HG03457 (cell line): ENCODE data around the gene HOXD12.

Source experiments
- ATAC-seq: cut with Tn5 transposase; IDR thresholded peaks from one replicate; pipeline ENCODE4 v1.9.1; 2021; ENCODE audit warnings: moderate number of reproducible peaks; ENCODE audit not compliant: unreplicated experiment

HOXD12 gene

DNA sequence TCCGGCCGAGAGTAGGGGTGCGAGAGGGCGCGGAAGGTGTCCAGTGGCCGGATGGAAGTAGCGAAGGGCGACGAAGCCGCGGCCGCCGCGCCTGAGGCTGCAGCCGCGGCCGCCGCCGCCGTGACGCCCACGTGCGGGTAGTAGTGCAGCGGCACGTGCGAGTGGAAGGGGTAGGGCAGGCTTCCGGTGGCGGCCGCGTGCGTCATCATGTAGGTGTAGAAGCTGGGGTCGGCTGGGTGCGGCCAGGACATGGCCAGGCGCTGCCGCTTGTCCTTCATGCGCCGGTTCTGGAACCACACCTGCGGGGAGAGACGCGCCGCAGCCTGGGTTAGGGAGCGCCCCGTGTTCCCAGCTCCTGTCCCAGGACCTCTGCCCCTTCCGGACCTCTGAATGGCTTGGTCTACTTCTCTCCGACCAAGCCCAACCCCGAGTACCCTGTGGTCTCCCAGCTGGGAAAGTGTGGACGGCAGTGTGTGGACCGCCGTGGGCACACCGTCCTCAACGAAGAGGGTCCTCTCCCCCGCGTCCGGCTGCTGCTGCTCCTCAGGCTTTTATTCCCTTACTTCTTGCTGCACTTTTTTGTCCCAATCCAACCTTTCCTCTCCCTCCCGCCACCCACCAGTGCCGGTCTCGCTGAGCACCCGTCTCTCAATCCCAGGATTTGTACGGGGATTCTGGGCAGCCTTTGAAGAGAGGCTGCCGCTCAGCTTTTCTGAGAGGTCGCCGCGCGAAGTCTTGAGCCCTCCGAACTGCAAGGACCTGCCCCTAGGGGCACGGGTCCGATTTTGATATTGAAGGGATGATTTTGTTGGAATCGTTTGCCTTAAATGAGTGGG, 18.8 kb upstream of the HOXD12 start:
- ATAC-seq, result no peak

DNA sequence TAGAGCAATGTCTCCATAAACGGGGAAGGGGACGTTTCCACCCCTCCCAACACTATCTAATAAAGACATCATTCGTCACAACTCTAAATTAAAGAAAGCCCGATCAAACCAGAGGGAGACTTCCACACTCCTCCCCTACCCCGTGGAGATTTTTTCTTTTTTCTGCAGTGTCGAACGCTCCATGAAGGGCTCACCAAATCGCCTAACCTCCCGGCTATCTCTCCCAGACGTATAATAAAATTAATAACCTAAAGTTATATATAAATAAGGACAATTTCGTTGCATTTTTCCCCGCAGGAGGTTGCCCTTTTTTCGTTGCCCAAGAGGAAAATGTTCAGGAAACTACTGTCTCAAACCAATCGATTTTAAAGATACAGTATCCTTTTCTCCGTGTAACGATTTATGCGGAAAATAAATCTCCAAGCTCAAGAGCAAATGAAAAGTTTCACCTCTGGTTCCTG, 18.2 kb upstream of the HOXD12 start:
- ATAC-seq, result no peak

- ATAC-seq, result no peak
Measured at GRCh38 chr2:176081837-176082524, 17.6 kb upstream of the HOXD12 start.

DNA sequence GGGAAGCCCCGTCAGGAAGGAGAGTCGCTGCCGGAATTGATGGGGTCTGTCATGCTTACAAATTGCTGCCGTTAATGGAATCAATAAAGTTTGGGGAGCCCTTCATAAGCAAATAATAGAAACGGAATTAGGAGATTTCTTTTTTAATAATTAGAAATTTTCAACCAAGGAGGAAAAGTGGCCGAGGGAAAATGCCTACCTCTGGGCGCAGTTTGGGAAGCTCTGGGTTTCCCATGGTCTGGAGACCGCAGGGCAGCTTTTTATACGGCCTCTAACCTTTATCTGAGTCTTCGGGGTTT, 17.1 kb upstream of the HOXD12 start:
- ATAC-seq, result no peak

- ATAC-seq, result no peak
Measured at GRCh38 chr2:176082824-176083751, 16.5 kb upstream of the HOXD12 start.

GRCh38 chr2:176083796-176084261, 15.8 kb upstream of the HOXD12 start, which contains the start of gene EVX2:
EVX2 (minus strand) TSS chr2:176083962; CDS start chr2:176083776, 186 bp downstream.
- ATAC-seq, result no peak

GRCh38 chr2:176084611-176085119, 14.9 kb upstream of the HOXD12 start:
- no peak for ATAC-seq

GRCh38 chr2:176085120-176085788, 14.3 kb upstream of the HOXD12 start:
- no peak for ATAC-seq

DNA sequence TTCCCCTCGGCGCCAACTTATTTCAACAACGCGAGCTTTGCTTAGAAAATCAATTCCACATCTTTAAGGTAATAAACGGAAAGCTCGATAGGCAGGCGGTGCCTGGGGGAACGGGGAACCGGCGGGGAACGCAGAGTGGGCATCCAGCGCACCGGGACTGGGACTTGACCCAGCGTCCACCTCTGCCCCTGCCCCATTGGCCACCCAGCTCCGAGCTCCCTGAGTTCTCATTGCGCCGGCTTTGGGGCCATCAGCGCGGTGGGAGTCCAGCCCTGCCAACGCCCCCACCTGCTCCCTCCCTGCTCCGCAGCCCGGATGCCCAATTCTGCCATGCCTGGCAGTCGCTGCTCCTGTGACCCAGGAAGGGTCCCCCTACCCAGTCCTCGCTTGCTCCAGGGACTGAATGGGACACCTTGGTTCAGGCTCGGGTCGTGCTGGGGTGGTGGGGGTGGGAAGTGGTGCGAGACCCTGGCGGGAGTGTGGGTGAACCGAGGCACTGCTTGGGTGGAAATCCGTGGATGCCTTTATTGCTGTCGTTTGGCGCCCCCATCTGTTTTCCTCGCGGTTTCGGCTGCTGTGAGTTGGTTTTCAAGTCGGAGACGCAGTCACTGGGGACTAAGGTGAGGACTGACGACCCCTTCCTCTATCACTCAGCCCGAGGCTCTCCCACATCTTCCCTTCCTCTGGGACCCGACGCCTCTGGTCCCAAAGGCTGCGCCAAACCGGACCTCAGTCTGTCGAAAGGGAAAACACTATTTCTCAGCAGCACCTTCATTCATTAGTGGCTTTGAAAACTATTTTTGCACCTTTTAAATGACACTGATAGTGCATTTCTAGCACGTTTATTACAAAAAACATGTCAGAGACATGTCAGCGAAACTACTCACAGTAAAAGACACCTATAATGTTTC, 13.5 kb upstream of the HOXD12 start:
- ATAC-seq, result no peak

DNA sequence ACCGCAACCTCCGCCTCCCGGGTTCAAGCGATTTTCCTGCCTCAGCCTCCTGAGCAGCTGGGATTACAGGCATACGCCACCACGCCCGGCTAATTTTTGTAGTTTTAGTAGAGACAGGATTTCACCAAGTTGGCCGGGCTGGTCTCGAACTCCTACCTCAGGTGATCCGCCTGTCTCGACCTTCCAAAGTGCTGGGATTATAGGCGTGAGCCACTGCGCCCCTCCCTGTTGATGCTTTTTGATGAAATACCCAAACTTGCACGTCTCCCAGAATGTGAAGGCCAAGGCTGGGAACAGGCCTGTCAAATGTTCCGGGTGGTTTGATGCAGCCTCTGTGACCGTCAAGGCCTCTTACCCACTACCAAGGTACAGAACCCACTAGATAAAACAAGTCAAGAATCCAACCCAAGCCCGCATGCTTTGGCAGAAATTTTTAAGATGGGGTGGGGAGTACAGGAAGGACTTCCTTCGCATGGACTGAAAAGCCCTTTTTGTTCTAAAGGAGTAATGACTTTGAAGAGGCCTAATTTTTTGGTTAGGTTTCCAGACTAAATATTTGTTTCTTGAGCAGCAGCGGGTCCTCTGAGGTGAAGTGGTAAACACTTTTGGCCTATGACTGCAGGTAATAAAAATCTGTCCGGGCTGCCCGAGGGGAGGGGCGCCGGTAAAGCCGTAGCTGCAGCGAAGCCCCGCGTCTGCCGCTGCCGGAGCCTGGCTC, 12.1 kb upstream of the HOXD12 start:
- no peak for ATAC-seq

- ATAC-seq, result no peak
Measured at GRCh38 chr2:176088048-176088936, 11.3 kb upstream of the HOXD12 start.

GRCh38 chr2:176088937-176089842, 10.4 kb upstream of the HOXD12 start:
- ATAC-seq, result no peak

- no peak for ATAC-seq
Measured at GRCh38 chr2:176089843-176090395, 9.7 kb upstream of the HOXD12 start.

GRCh38 chr2:176090862-176091261, 8.7 kb upstream of the HOXD12 start:
- ATAC-seq, result no peak

DNA sequence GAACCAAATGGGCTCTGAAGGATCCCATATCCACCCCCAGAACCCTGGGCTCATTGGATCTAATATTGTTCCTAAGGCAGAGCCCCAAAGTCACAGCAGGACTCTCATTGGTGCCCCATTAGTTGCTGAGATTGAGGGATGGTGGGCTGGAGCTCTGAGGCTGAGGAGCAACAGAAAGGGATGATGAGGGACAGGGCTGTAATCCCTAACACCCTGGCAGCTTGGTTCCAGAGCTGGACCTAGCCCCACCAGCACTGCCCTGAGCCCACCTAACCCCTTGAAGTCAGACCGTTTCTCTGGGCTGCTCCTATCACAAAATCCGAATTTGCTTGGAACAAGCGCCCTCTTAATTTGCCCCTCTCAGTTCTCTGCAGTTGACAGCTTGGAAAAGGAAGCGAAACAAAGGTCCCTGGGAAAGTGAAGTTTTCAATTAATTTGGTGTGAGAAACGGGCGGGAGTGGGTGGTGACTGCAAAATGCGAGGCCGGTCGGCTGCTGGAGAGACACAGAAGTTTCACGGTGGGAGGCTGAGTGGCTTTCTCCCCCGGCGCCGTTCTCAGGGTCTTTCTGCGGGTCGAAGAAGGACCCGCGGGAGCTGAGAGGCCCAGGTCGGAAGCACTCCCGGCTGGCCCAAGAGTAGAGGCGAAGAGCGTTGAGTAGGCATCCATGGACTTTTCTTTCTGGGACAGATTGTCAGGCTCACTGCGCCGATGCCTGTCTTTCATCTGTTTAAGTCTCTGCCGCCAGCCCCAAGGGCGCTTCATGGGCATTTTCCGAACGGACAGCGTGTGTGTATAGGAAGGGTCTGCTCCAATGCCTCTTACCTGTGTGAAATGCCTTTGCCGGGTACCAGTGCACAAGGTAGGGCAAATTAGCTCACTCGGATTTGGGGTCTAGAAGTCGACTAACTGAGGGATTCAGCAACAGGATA, 8.0 kb upstream of the HOXD12 start:
- no peak for ATAC-seq
